ENCODE results near the gene PPFIBP1. TPM values are rescaled to one million over a fixed set of nuclear protein-coding genes. Genes with fewer than 3 reads are reported as not detected.
"Not testable (repeated sequence)": the region's sequence is repeated elsewhere in the genome, so short reads cannot be mapped to it uniquely, and the experiment has no call there.

Gene PPFIBP1
- total RNA-seq, 1 donor from 2014 or later: 292 TPM

DNA sequence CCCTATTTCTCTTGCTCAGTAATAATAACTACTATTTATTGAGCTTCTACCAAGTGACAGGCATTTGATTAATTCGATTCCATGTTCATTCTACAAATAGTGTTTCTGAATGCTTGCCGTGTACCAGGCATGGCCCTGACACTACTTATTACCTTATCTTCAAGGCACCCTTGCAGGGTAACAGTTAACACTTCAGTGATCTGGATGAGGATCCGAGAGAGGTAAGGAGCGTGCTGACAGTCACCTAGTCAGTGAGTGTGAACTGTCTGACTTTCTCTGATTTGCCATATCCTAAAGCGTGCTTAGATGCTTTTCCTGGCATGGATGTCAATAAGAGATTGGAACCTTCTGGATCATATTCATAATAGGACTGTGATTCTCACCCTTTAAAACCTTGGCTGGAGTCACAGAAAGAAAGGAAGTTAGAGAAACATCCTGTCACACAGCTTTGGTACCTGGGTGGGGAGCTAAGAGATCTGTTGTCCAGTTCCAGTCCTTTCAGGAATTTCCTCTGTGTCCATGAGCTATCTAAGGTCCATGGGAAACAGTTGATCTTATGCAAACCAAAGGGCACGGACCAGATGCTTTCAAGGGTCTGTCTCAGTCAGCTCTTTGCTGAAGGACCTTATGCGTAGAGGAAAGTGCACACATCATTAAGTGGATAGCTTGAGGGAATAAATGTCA is 54.8 kb downstream of the PPFIBP1 start:
- ATAC-seq (ENCODE audit: poor library complexity): no peak
- intact Hi-C loops (cut with DNase I): no loop called here
- no peak for DNase-seq

DNA sequence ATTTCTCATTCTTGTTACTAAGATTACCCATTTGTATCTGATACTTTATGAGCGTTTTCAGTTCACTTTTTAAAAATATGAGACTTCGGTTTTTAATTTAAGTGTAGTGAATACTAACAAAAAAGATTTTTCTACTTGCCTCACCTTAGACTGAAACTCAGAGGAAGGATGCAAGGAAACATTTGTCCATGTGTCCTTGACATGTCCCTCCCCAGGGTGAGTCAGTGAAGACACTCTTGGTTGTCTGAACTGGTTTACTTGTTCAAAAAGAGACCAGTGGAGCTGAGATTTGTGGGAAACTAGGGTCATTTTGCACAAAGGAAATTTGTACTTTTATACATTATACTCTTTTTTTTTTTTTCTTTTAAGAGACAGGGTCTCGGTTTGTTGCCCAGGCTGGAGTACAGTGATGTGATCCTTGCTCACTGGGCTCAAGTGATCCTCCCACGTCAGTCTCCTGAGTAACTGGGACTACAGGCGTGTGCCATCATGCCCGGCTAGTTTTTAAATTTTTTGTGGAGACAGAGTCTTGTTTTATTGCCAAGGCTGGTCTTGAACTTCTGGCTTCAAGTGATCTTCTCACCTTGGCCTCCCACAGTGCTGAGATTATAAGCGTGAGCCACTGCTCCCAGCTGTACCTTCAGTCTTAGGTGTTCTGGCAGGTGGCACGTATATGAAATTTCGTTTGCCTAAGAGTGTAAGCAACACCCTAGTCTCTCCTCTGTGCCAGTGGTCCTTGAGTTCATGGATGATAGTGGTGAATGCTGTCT is 56.7 kb downstream of the PPFIBP1 start:
- DNase-seq (no peak), ATAC-seq (ENCODE audit: poor library complexity) (no peak)
- intact Hi-C loops (cut with DNase I): no loop called here

DNA sequence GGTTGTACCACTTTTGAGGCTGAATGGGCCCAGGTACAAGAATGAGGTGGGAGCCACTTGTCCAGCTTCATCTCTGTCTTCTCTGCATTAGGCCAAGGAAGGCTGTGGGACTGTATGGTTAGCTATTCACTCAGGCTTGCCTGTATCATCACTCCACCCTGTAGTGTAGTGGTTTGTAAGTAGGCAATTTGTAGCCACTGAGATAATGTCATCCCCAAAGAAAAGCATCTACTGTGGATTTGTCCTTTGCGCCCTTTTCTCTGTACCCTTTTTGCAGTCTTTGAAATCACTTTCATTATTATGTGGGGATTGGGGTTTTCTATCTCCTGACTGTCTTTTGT is 57.3 kb downstream of the PPFIBP1 start:
- peak; percentile 11 for ATAC-seq (ENCODE audit: poor library complexity)
- intact Hi-C loops (cut with DNase I); DNase-seq: not testable (repeated sequence)

GRCh38 chr12:27581833-27582232 is 57.8 kb downstream of the PPFIBP1 start:
- DNase-seq; ATAC-seq (ENCODE audit: poor library complexity); intact Hi-C loops (cut with DNase I): not testable (repeated sequence)

DNA sequence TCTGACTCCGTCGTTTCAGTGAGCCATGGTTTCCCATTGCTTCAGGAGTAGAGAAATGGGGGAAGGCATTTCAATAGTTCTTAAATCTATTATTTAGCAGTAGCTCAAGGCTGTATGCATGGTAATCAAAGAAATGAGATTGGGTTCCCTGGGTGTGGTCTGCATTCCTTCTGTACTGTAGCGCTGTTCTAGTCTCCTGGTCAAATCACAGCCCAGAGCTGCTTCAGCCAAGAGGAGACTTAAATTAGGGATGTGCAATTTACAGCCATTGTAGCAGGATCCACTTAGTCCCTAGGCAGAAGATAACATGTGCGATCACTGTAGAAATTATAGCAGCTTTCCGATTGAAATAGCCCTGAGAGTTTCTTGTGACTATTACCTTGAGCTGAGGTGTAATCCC is 58.4 kb downstream of the PPFIBP1 start:
- peak; percentile 48 for ATAC-seq (ENCODE audit: poor library complexity)
- DNase-seq; intact Hi-C loops (cut with DNase I): not testable (repeated sequence)

- intact Hi-C loops (cut with DNase I): no loop called here
- peak; percentile 66 for ATAC-seq (ENCODE audit: poor library complexity)
- no peak for DNase-seq
Observed at GRCh38 chr12:27583057-27583797, 59.2 kb downstream of the PPFIBP1 start.

GRCh38 chr12:27583981-27584380 is 60.0 kb downstream of the PPFIBP1 start:
- ATAC-seq (ENCODE audit: poor library complexity): no peak
- no peak for DNase-seq
- intact Hi-C loops (cut with DNase I): no loop called here

DNA sequence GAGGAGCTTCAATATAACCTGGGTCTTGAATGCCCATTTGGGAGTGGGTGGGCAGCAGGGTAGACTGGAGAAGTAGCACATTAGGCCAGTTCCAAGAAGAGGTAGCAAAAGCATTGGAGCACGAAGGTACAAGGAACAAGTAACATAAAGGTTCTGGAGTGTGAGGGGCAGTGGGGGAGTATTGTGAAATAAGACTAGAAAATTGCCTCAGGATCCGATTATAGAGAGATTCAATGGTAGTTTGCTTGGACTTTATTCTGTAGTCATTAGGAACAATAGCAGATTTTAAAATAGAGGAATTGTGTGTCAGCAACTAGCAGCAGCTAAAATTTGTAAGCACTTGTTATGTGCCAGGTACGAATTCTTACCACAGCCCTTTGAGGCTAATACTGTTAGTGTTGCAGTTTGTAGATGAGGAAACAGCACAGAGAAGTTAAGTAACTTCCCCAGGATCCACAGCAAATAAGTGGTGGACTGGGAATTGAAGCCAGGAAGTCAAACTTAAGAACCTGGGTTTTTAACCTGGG is 61.8 kb downstream of the PPFIBP1 start:
- DNase-seq (no peak), ATAC-seq (ENCODE audit: poor library complexity) (no peak)
- intact Hi-C loops (cut with DNase I): no loop called here

DNA sequence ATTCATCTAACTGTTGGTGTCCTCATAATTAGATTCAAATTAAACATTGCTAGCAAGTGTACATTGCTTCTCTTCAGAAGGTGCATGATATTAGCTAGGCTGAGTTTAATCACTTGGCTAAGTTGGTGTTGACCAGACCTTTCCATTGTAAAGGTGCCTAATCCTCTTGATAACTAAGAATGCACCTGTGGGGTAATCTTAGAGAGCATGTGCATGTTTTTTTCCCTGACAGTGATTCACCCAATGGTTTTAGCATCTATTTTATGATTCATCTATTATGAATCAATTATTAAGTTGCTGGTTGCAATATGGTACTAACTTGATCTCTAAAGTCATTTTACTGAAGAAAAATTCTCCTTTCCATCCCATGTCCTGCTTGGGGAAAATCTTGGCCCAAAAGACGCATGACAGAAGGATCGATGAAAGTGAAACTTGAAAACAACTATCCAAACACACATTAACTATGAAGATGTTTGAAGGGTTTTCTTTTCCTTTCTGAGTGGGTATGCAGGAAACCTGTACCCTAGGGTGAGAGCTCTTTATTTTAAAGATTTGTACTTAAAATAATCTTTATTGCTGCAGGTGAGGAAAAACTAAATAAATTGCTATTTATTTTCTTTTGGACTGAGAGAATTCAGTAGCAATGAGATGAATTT is 64.2 kb downstream of the PPFIBP1 start:
- DNase-seq; intact Hi-C loops (cut with DNase I); ATAC-seq (ENCODE audit: poor library complexity): not testable (repeated sequence)

GRCh38 chr12:27588776-27589175 is 64.8 kb downstream of the PPFIBP1 start:
- no peak for ATAC-seq (ENCODE audit: poor library complexity)
- intact Hi-C loops (cut with DNase I): no loop called here
- DNase-seq: no peak

GRCh38 chr12:27589419-27589818 is 65.4 kb downstream of the PPFIBP1 start:
- intact Hi-C loops (cut with DNase I): no loop called here
- ATAC-seq (ENCODE audit: poor library complexity) (no peak), DNase-seq (no peak)

GRCh38 chr12:27591698-27592097 is 67.7 kb downstream of the PPFIBP1 start:
- intact Hi-C loops (cut with DNase I); DNase-seq: not testable (repeated sequence)

GRCh38 chr12:27592548-27592947 is 68.5 kb downstream of the PPFIBP1 start:
- intact Hi-C loops (cut with DNase I): no loop called here
- DNase-seq: peak; percentile 50
- peak; percentile 59 for ATAC-seq (ENCODE audit: poor library complexity)

More at GRCh38 chr12:27591698-27592097, 67.7 kb downstream of the PPFIBP1 start:
- ATAC-seq (ENCODE audit: poor library complexity): not testable (repeated sequence)

GRCh38 chr12:27593266-27593665 is 69.3 kb downstream of the PPFIBP1 start:
- intact Hi-C loops (cut with DNase I): no loop called here
- no peak for ATAC-seq (ENCODE audit: poor library complexity)
- no peak for DNase-seq

DNA sequence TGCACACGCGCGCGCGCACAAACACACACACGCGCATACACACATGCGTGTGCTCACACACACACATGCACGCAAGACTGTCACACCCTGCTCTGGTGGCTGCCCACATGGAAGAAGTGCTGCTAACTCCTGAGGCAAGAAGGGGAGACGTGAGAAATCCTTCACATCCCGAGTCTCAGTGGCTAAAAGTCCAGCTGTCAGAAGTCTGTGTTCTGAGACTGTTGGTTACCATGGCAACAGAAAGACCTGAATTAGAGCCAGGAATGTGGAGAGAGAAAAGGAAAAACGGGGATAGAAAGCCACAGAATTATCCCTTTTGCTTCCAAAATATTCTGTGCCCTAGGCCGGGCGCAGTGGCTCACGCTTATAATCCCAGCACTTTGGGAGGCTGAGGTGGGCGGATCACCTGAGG is 71.2 kb downstream of the PPFIBP1 start:
- DNase-seq (peak; percentile 41), ATAC-seq (ENCODE audit: poor library complexity) (peak; percentile 55)
- intact Hi-C loops (cut with DNase I): no loop called here

DNA sequence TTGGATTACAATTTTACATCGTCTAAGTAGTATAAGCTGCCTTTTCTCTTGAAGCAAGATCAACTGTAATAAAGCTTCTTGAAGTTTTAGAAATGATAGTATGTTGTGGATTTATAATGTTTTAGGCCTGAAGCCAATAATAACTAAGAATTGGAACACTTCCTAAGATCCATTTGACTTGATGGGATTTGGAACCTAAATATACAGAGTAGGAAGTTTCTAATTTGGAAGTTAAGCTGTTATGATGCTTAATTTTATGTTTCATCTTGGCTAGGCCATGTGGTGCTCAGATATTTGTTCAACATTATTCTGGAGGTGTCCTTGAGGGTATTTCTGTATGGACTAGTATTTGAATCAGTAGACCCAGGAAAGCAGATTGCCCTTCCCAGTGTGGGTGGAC is 74.9 kb downstream of the PPFIBP1 start:
- intact Hi-C loops (cut with DNase I); DNase-seq: not testable (repeated sequence)
- peak; percentile 4 for ATAC-seq (ENCODE audit: poor library complexity)

- intact Hi-C loops (cut with DNase I); DNase-seq: not testable (repeated sequence)
- ATAC-seq (ENCODE audit: poor library complexity): peak; percentile 21
Observed at GRCh38 chr12:27601056-27601828, 77.2 kb downstream of the PPFIBP1 start.

- DNase-seq (no peak), ATAC-seq (ENCODE audit: poor library complexity) (no peak)
- intact Hi-C loops (cut with DNase I): no loop called here
Observed at GRCh38 chr12:27602516-27602915, 78.5 kb downstream of the PPFIBP1 start.
